NCI-H146 treated with DMSO at 0.1 percent for 48 hours (cell line): ENCODE data around the gene SENP5.
A peak's percentile ranks its signal among the peaks of the same experiment; 100 is the strongest.
"Not testable (repeated sequence)": the region's sequence is repeated elsewhere in the genome, so short reads cannot be mapped to it uniquely, and the experiment has no call there.

Experiments used
- DNase-seq: peaks from one replicate; lab custom pipeline; 2025; ENCODE audit not compliant: unreplicated experiment; lab: John Stamatoyannopoulos, UW

Gene SENP5

GRCh38 chr3:196867507-196868296 is at the start of gene SENP5:
SENP5 (plus strand) TSS chr3:196867920; CDS start chr3:196885182, 17,262 bp downstream.
- peak; percentile 70 for DNase-seq

- no peak for DNase-seq
Measured at GRCh38 chr3:196821806-196822355, 45.8 kb upstream of the SENP5 start.

GRCh38 chr3:196829651-196830050 is 38.1 kb upstream of the SENP5 start:
- not testable (repeated sequence) for DNase-seq

- DNase-seq, result no peak
Measured at GRCh38 chr3:196835086-196835485, 32.6 kb upstream of the SENP5 start.

GRCh38 chr3:196836626-196837025 is 31.1 kb upstream of the SENP5 start:
- DNase-seq, result not testable (repeated sequence)

GRCh38 chr3:196837819-196838420 is 29.8 kb upstream of the SENP5 start:
- peak; percentile 43 for DNase-seq

GRCh38 chr3:196839351-196839750 is 28.4 kb upstream of the SENP5 start:
- not testable (repeated sequence) for DNase-seq

- no peak for DNase-seq
Measured at GRCh38 chr3:196842567-196843434, 24.9 kb upstream of the SENP5 start.

GRCh38 chr3:196843435-196844110 is 24.1 kb upstream of the SENP5 start:
- no peak for DNase-seq

- DNase-seq, result not testable (repeated sequence)
Measured at GRCh38 chr3:196844235-196845219, 23.2 kb upstream of the SENP5 start.

- DNase-seq, result not testable (repeated sequence)
Measured at GRCh38 chr3:196848375-196848774, 19.3 kb upstream of the SENP5 start.

GRCh38 chr3:196849180-196849741 is 18.5 kb upstream of the SENP5 start:
- no peak for DNase-seq

GRCh38 chr3:196863000-196863399 is 4.7 kb upstream of the SENP5 start:
- DNase-seq, result not testable (repeated sequence)

- peak; percentile 68 for DNase-seq
Measured at GRCh38 chr3:196867155-196867506, 589 bp upstream of the SENP5 start.

- DNase-seq, result no peak
Measured at GRCh38 chr3:196868297-196868661, 559 bp downstream of the SENP5 start.

GRCh38 chr3:196872316-196872715 is 4.6 kb downstream of the SENP5 start:
- DNase-seq, result no peak

GRCh38 chr3:196874511-196875094 is 6.9 kb downstream of the SENP5 start:
- DNase-seq, result not testable (repeated sequence)

- no peak for DNase-seq
Measured at GRCh38 chr3:196875258-196875657, 7.5 kb downstream of the SENP5 start.

GRCh38 chr3:196883361-196883760 is 15.6 kb downstream of the SENP5 start:
- DNase-seq, result no peak
